HG03066 (cell line): ENCODE data around the gene ACTL7A.
"Not testable (repeated sequence)": the region's sequence is repeated elsewhere in the genome, so short reads cannot be mapped to it uniquely, and the experiment has no call there.

ENCODE experiments used
- ATAC-seq: cut with Tn5 transposase; IDR thresholded peaks from one replicate; pipeline ENCODE4 v1.9.1; 2021; ENCODE audit warnings: low read depth; ENCODE audit not compliant: unreplicated experiment

ACTL7A gene

GRCh38 chr9:108845947-108846346 is 16.1 kb upstream of the ACTL7A start:
- ATAC-seq: no peak

GRCh38 chr9:108848296-108848695 is 13.8 kb upstream of the ACTL7A start:
- not testable (repeated sequence) for ATAC-seq

- no peak for ATAC-seq
Measured at GRCh38 chr9:108850293-108850897, 11.7 kb upstream of the ACTL7A start.

- ATAC-seq: no peak
Measured at GRCh38 chr9:108851138-108851537, 10.9 kb upstream of the ACTL7A start.

- no peak for ATAC-seq
Measured at GRCh38 chr9:108852079-108852478, 10.0 kb upstream of the ACTL7A start.

GRCh38 chr9:108854094-108854493 is 8.0 kb upstream of the ACTL7A start:
- no peak for ATAC-seq

GRCh38 chr9:108854641-108855528 is 7.2 kb upstream of the ACTL7A start:
- ATAC-seq: no peak

- ATAC-seq: no peak
Measured at GRCh38 chr9:108855529-108855886, 6.6 kb upstream of the ACTL7A start.

GRCh38 chr9:108855888-108856287 is 6.2 kb upstream of the ACTL7A start, which contains the start of gene ACTL7B:
Gene ACTL7B, minus strand, starts transcription at chr9:108855986. Its CDS starts 56 bp downstream, at chr9:108855930.
- no peak for ATAC-seq

GRCh38 chr9:108857572-108857971 is 4.5 kb upstream of the ACTL7A start:
- ATAC-seq: no peak

- ATAC-seq: peak; percentile 79
Measured at GRCh38 chr9:108859459-108860114, 2.5 kb upstream of the ACTL7A start.

GRCh38 chr9:108860354-108860753 is 1.7 kb upstream of the ACTL7A start:
- ATAC-seq: no peak

GRCh38 chr9:108860764-108861163 is 1.3 kb upstream of the ACTL7A start:
- ATAC-seq: no peak

GRCh38 chr9:108861464-108861863 is 602 bp upstream of the ACTL7A start:
- ATAC-seq: no peak

- no peak for ATAC-seq
Measured at GRCh38 chr9:108863891-108864290, 1.8 kb downstream of the ACTL7A start.

- no peak for ATAC-seq
Measured at GRCh38 chr9:108864446-108864845, 2.4 kb downstream of the ACTL7A start.

- ATAC-seq: no peak
Measured at GRCh38 chr9:108865037-108865436, 3.0 kb downstream of the ACTL7A start.

GRCh38 chr9:108866001-108866420 is 3.9 kb downstream of the ACTL7A start:
- no peak for ATAC-seq

- ATAC-seq: no peak
Measured at GRCh38 chr9:108867116-108867515, 5.0 kb downstream of the ACTL7A start.

GRCh38 chr9:108867829-108868228 is 5.8 kb downstream of the ACTL7A start:
- no peak for ATAC-seq

GRCh38 chr9:108869092-108869725 is 7.1 kb downstream of the ACTL7A start:
- no peak for ATAC-seq
